Stimulated activated naive CD8-positive, alpha-beta T cell treated with anti-CD3 and anti-CD28 coated beads, Interleukin-15, Interleukin-2, amounts not matched to agents 100 U/mL and 50 U/mL, for 24 hours (primary cell): ENCODE data around the gene ZFYVE16.
A peak's percentile ranks its signal among the peaks of the same experiment; 100 is the strongest.
"Not testable (repeated sequence)": the region's sequence is repeated elsewhere in the genome, so short reads cannot be mapped to it uniquely, and the experiment has no call there.

Experiments used
- ATAC-seq: fragments of 150-1000 bp; cut with Tn5 transposase; one replicate; pipeline ENCODE4 v1.10.0; 2021
- DNase-seq: peaks from one replicate; pipeline ENCODE4 v3.0.0; 2021

Gene ZFYVE16

DNA sequence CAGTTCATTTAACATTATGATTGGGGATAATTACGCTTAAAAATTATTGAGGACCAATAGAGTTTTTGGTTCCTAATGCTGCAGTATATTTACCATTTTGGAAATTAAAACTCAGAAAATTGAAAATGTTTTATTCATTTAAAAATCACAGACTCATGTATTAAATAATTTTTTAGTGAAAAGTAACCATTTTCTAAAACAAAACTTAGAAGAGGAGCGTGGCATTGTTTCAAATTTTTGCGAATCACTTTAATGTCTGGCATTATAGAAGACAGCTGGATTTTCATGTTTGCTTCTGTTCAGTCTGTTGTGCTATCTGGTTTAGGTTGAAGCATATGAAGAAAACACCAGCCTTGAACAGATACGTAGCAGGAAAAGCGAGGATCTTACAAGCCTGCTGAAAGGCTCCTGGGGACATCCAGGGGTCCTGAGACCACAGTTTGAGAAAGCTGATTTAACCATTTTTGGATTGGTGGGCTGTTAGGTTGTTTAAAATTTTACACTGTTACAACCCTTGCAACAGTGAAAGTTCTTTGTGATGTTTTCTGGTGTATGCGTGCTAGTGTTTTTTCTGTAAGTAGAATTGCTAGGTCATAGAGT, 1.6 kb downstream of the ZFYVE16 start:
- DNase-seq, result no peak

DNA sequence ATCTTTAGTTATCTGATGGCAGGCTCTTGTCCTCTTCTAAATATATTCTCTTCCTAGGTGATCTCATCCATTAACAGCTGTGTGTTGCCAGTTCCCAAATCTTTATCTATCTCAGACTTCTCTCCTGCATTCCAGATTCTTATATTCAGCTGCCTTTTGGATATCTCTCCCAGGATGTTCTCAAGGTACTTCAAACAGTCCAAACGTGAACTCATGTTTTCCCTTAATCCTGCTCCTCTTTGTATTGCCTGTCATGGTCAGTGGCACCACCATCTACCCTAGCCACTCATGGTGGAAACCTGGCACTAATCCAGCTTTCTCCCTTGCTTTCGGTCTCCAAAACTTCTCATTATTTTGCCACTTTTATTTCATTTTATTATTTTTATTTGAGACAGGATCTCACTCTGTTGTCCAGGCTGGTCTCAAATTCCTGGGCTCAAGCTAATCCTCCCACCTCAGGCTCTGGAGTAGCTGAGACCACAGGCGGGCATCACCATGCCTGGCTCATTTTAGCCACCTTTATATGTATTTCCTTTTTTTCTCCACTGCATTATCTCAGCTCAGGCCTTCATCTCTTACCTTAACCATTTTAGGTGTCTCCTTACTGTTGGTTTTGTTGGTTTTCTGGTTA, 3.8 kb downstream of the ZFYVE16 start:
- ATAC-seq (no peak), DNase-seq (no peak)

More for the DNA sequence above, 1.6 kb downstream of the ZFYVE16 start:
- ATAC-seq, result no peak

DNA sequence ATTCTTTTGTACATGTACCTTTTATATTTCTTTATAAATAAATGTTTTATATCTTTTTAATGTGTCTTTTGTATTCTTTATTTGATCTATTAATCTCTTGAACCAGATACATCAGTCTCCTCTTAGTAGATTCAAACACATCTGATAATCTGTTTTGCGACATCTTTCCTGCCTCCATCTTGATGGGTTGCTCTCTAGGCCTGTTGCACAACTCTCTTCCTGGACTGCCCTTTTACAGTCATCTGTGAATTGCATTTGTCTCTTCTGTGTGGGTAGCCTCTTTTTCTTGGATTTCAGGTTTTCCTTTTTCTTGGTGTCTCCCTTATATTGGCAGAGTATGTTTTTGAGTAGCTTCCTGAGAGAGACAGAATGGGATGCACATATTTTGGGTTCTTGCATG, 6.2 kb downstream of the ZFYVE16 start:
- DNase-seq (no peak), ATAC-seq (no peak)

DNA sequence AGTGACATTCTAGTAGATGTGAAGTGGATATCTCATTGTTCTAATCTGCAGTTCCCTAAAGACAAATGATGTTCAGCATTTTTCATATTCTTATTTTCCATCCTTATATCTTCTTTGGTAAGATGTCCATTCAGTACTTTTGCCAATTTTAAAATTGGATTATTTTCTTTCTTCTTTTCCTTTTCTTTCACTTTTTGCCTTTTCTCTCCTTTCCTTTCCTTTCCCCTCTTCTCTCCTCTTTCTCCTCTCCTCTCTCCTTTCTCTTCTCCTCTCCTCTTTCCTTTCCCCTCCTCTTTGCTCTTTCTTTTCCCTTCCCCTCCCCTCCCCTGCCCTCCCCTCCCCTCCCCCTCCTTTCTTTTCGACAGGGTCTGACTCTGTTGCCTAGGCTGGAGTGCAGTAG, 10.1 kb downstream of the ZFYVE16 start:
- no peak for ATAC-seq
- DNase-seq, result no peak

DNA sequence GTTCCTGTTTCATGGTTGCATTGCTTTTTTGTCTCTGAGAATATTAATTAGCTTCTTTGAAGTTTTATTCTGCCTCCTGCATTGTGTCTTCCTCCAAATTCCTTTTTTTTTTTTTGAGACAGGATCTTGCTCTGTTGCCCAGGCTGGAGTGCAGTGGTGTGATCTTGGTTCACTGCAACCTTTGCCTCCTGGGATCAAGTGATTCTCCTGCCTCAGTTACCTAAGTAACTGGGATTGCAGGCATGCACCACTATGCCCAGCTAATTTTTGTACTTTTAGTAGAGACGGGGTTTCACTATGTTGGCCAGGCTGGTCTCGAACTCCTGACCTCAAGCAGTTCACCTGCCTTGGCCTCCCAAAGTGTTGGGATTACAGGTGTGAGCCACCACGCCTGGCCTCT, 16.5 kb downstream of the ZFYVE16 start:
- DNase-seq, ATAC-seq: not testable (repeated sequence)

DNA sequence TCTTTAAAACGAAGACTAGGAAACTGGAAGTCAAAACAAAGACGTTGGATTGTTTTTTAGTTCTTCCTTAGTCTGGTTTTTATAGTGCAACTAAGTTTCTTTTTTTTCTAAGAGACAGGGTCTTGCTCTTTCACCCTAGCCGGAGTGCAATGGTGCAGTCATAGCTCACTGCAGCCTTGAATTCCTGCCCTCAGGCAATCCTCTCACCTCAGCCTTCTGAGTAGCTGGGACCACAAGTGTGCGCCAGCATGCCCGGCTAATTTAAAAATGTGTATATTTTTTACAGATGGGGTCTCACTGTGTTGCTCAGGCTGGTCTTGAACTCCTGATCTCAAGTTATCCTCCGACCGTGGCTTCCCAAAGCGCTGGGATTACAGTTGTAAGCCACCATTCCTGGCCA, 27.6 kb downstream of the ZFYVE16 start:
- DNase-seq, result no peak
- ATAC-seq, result no peak

DNA sequence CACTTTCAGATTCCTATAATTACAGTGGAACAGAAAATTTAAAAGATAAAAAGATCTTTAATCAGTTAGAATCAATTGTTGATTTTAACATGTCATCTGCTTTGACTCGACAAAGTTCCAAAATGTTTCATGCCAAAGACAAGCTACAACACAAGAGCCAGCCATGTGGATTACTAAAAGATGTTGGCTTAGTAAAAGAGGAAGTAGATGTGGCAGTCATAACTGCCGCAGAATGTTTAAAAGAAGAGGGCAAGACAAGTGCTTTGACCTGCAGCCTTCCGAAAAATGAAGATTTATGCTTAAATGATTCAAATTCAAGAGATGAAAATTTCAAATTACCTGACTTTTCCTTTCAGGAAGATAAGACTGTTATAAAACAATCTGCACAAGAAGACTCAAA, 29.5 kb downstream of the ZFYVE16 start:
- ATAC-seq, result no peak
- no peak for DNase-seq

DNA sequence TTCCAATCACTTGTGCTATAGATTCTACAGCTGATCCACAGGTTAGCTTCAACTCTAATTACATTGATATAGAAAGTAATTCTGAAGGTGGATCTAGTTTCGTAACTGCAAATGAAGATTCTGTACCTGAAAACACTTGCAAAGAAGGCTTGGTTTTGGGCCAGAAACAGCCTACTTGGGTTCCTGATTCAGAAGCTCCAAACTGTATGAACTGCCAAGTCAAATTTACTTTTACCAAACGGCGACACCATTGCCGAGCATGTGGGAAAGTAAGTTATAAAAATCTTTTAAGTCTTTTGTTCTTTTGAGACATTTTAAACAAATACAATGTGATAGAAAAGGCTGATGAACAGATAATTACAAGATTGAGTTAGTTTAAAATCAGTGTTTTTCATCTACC, 30.9 kb downstream of the ZFYVE16 start:
- ATAC-seq (no peak), DNase-seq (no peak)

DNA sequence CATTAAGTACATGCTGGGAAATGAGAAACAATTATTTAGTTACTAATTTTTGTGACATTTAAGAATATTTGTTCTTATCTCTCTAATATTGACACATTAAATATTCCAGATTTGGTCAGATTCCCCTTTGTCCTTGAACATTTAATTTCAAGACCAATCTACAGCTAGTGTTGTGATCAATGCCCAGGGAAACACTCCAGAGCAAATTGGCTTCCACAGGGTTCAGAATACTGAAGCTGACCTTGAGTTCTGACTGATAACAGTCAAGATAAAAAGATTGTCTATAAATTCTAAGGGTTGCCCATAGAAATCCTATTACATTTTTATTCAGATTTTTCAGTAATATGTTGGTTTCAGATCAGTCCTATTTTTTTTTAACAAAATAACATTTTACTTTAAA, 31.3 kb downstream of the ZFYVE16 start:
- no peak for ATAC-seq
- DNase-seq, result no peak

DNA sequence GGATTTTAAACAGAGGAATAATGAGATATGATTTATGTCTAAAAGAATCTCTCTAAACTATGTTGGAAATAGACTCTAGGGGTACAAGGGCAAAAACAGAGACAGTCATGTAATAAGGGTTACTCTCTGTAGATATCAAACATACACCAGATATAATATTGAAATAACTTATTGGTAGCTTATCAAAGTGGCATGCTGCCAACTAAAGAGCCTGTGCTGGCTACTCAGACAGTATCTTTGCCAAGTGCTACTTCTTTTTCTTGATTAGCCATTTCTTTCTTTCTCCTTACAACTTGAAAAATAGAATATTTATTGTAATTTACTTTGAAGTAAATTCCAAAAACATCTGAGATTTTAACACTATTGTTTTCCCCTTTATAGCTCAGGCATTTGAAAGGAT, 34.9 kb downstream of the ZFYVE16 start:
- ATAC-seq (no peak), DNase-seq (no peak)

DNA sequence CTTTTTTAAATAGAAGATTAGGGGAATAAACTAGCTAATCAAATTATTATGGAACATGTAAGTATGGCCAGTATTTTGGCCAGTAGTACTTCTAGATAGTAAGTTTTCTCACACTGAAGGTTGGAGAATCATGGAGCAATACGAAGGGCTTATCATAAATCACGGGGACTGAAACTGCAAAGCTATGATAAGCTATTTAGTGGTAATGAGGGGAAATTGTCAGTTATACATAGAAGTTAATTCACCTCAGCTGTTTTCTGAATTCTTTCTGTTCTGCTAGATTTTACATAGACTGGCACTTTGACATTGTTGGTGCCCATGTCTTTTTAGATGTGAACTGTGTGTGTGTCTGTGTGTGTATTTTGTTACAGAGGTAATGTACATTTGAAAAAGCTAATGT, 45.5 kb downstream of the ZFYVE16 start:
- DNase-seq (no peak), ATAC-seq (no peak)

DNA sequence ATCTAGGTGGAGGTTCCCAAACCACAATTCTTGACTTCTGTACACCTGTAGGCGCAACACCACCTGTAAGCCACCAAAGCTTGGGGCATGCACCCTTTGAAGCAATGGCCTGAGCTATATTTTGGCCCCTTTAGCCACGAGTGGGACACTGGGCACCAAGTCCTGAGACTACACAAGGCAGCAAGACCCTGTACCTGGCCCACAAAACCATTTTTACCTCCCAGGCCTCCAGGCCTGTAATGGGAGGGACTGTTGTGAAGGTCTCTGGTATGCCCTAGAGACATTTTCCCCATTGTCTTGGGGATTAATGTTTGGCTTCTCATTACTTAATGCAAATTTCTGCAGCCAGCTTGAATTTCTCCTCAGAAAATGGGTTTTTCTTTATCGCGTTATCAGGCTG, 55.4 kb downstream of the ZFYVE16 start:
- ATAC-seq (no peak), DNase-seq (no peak)

DNA sequence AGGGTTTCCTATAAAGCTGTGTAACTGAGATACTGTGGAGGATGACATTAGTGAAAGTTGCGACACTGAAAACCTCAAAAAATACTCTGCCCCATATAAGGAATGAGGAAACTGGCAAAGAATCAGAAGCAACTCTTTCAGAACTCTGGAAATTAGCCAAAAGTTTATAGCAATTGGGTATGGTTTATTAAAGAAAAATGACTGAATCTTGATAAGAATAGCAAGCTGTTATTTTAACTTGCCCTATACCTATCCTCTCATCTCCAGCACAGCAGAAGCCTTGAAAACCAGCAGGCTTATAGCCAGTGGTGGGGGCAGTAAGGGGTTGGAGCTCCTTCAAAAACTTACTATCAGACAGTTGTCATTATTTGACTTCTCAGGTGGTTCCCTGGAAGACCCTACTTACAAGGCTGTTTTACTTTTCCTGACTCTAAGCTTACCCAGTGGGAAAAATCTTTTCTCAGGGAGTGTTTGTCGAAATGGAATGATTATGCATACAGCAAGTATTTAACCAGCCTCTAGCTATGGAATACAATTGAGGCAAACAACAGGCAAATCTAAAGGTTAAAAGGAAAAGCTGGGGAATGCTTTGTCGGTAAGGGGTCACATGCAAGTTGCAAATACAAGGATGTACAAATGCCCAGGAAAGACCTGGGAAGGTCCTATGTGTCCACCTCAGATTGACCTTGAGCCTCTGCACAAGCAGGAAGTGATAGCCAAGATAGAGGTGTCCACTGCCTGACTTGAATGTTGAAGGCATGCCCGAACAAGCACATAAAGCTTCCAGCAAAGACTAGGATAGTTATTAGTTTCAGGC, 59.0 kb downstream of the ZFYVE16 start:
- ATAC-seq, result no peak
- no peak for DNase-seq

DNA sequence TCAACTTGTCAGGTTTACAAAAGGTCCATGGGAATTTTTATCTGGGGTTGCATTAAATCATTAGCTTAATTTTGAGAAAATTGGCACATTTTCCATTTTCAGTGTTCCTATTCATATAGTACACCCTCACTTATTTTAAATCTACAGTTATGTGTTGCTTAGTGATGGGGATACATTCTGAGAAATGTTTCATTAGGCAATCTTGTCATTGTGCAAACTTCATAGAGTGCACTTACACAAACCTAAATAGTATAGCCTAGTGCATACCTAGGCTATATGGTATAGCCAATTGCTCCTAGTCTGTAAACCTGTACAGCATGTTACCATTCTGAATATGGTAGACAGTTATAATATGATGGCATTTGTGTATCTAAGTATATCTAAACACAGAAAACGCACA, 60.3 kb downstream of the ZFYVE16 start:
- ATAC-seq, result no peak

DNA sequence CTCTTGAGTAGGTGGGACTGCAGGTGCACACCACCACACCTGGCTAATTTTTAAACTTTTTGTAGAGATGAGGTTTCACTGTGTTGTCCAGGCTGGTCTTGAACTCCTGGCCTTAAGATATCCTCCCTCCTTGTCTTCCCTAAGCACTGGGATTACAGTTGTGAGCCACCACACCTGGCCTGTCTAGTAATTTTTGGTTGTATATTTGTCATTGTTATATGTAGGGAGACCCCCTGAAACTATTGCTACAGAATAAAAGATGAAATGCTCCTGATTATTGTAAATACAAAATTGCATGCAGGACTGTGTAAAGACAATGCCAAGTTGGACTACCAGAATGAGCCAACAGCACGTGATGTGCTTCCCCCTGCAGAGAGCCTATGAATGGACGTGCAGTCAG, 62.8 kb downstream of the ZFYVE16 start:
- not testable (repeated sequence) for ATAC-seq, DNase-seq

More for the DNA sequence above, 60.3 kb downstream of the ZFYVE16 start:
- DNase-seq, result no peak

DNA sequence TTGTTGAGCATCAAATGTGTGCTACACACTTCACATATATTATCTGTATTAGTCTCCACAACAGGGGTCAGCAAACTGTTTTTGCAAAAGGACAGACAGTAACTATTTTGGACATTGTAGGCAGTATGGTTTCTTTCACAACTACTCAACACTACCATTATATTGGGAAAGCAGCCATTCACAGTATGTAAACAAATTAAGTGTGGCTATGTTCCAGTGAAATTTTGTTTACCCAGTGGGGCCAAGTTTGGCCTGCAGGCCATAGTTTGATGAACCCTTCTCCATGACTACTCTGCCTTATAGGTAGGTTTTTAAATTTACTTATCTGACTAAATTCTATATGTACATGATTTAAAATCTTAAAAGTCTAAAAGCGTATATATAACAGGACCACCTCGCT, 67.1 kb downstream of the ZFYVE16 start:
- no peak for DNase-seq

DNA sequence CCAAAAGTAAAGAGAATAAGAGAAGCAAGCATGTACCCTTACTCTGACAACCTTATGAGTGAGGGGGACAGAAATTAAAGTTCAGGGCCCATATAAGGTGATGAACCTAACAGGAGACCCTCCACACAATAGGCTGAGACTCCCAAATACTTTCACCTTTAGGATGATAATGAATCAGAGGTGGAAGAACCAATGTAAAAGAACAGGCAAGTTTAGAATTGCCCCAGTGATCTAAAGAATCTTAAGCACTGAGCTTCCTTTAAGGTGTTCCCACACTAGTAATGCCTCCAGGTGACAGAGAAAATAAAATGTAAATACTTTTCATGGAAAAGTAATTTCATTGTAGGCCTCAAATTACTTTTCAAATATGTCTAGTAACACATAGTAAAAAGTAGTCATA, 71.8 kb downstream of the ZFYVE16 start:
- ATAC-seq (no peak), DNase-seq (no peak)

More for the DNA sequence above, 67.1 kb downstream of the ZFYVE16 start:
- ATAC-seq, result no peak

DNA sequence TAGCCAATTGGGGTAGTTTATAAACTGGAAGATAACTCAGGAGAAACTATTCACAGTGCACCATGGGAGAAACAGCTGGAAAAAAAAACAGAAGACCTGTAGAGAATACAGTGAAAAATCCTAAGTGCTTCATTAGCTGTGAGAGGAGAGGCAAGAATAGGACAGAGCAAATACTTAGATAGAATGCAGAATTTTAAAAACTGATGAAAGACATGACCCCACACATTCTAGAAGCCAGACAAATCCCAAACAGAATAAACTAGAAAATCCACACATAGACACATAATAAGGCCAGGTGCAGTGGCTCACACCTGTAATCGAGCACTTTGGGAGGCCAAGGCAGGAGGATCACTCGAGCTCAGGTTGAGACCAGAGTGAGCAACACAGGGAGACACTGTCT, 72.5 kb downstream of the ZFYVE16 start:
- no peak for ATAC-seq

DNA sequence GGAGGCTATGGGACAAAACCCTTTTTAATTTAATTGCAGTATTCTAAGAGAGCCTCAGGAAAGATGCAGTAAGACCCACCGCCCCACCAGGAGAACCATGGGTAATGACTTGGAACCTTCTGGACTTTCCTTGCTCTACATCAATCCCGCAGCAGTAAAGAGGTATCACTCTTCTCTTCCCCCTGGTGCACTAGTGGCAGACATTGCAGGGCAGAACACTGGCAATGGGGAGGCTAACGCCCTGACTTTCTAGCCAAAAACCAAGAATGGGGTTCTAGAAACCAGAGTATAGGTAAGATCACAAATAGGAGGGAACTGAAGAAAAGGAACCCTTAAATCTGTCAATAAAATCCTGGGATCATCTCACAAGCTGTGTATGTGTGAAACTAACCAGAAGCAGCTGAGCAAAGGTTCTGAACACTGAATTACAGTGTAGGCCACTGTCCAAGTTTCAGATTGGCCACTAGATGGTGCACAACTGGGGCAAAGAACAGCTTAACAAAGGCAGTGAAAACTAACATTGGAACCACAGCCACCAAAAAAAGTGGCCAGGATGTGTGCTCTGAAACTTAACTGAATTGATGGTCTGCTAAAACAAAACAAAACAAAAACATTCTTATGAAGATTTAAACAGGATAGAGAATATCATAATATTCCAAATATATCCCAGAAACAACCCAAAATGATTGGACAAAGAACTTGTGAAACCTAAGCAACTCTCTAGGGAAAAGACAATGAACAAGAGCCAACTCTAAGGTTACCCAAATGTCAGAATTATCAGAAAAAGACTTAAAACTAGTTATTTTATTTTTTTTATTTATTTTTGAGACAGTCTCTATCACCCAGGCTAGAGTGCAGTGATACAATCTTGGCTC, 73.4 kb downstream of the ZFYVE16 start:
- DNase-seq (peak; percentile 21), ATAC-seq (peak; percentile 79)

More for the DNA sequence above, 72.5 kb downstream of the ZFYVE16 start:
- DNase-seq, result no peak

DNA sequence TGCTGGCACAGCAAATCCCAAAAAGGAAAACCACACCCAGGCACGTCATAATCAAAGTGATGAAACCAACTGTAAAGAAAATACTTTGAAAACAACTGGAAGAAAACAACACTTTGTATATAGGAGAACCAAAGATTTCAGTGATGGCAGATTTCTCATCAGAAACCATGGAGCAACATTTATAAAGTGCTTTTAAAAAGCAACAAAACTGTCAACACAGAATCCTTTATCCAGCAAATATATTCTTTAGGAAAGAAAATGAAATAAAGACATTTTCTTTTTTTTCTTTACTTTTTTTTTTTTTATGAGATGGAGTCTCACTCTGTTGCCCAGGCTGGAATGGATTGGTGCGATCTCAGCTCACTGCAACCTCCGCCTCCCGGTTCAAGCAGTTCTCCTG, 74.7 kb downstream of the ZFYVE16 start:
- no peak for DNase-seq
- no peak for ATAC-seq

DNA sequence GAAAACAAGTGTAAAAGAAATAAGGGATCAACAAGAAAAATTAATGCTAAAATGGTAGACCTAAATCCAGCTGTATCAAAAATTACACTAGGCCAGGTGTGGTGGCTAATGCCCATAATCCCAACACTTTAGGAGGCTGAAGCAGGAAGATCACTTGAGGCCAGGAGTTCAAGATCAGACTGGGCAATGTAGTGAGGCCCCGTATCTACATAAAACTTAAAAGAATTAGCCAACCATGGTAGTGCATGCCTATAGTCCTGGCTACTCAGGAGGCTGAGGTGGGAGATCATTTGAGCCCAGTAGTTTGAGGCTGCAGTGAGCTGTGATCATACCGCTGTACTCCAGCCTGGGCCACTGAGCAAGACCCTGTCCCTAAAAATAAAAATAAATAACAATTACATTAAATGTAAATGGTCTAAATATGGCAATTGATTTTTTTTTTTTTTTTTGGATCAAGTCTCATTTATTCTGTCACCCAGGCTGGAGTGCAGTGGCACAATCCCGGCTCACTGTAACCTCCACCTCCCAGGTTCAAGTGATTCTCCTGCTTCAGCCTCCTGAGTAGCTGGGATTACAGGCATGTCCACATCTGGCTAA, 75.9 kb downstream of the ZFYVE16 start:
- DNase-seq, result no peak
- no peak for ATAC-seq

DNA sequence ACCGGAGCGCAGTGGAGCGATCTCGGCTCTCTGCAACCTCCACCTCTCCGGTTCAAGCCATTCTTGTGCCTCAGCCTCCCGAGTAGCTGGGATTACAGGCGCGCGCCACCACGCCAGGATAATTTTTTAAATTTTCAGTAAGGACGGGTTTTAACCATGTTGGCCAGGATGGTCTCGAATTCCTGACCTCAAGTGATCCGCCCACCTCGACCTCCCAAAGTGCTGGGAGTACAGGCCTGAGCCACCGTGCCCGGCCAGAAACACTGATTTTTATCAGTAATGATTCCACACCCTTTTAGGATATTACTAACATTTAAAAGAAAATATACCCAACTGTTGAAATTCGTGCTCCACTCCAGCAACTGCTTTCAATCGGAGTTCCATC, 79.6 kb downstream of the ZFYVE16 start:
- ATAC-seq, result no peak
- no peak for DNase-seq
